T-helper 2 cell (primary cell): Measurements from ENCODE around the gene METTL27.
"Not testable (repeated sequence)": the region's sequence is repeated elsewhere in the genome, so short reads cannot be mapped to it uniquely, and the experiment has no call there.

Source experiments
- DNase-seq, 5 experiments: peaks; one replicate each; pipeline versions ENCODE4 v3.0.0 to v3.0.0-alpha.2; 2012 to 2022
- total RNA-seq, 2 donors: gene quantifications; one replicate each; lab custom pipeline; 2026; lab: John Stamatoyannopoulos, UW

Gene METTL27
- 0.31 to 1.1 reads per million in 2 donors for total RNA-seq

GRCh38 chr7:73842067-73842976 is at the start of gene METTL27:
TSS of gene METTL27 (minus strand) at chr7:73842516. CDS start at chr7:73842140, 376 bp downstream.
- peak; percentile 72 to 95 (median 82) for DNase-seq

- no peak for DNase-seq
These were observed 49.0 kb upstream of the METTL27 start for GRCh38 chr7:73891178-73891885.

GRCh38 chr7:73890555-73891147 is 48.3 kb upstream of the METTL27 start:
- no peak for DNase-seq

- no peak for DNase-seq
These were observed 46.6 kb upstream of the METTL27 start for GRCh38 chr7:73888959-73889358.

GRCh38 chr7:73887762-73888161 is 45.4 kb upstream of the METTL27 start:
- no peak for DNase-seq

GRCh38 chr7:73885975-73886798 is 43.9 kb upstream of the METTL27 start:
- DNase-seq: no peak

GRCh38 chr7:73885433-73885974 is 43.2 kb upstream of the METTL27 start:
- DNase-seq: no peak

GRCh38 chr7:73884867-73885422 is 42.6 kb upstream of the METTL27 start:
- not testable (repeated sequence) for DNase-seq

GRCh38 chr7:73882047-73882402 is 39.7 kb upstream of the METTL27 start:
- no peak for DNase-seq

- no peak for DNase-seq
These were observed 39.2 kb upstream of the METTL27 start for GRCh38 chr7:73881352-73882046.

- no peak for DNase-seq
These were observed 38.5 kb upstream of the METTL27 start for GRCh38 chr7:73880755-73881328.

- DNase-seq: no peak
These were observed 37.8 kb upstream of the METTL27 start for GRCh38 chr7:73879977-73880681.

GRCh38 chr7:73876973-73877372 is 34.7 kb upstream of the METTL27 start:
- no peak for DNase-seq

- no peak for DNase-seq
These were observed 34.0 kb upstream of the METTL27 start for GRCh38 chr7:73876361-73876760.

- no peak for DNase-seq
These were observed 30.0 kb upstream of the METTL27 start for GRCh38 chr7:73872056-73872908.

GRCh38 chr7:73871163-73872011 is 29.1 kb upstream of the METTL27 start:
- no peak for DNase-seq

- DNase-seq: no peak
These were observed 27.8 kb upstream of the METTL27 start for GRCh38 chr7:73870041-73870492.
